ENCODE measurements around the gene SLC20A1. TPM values are rescaled to one million over a fixed set of nuclear protein-coding genes. Genes with fewer than 3 reads are reported as not detected.
"Not testable (repeated sequence)": the region's sequence is repeated elsewhere in the genome, so short reads cannot be mapped to it uniquely, and the experiment has no call there.

Gene SLC20A1
- total RNA-seq, 1 donor from 2014 or later, result 23.1 TPM

GRCh38 chr2:112646102-112646719, 472 bp downstream of the SLC20A1 start:
- no peak for DNase-seq (ENCODE audit: low spot score)

- DNase-seq (ENCODE audit: low spot score), result no peak
Measured at GRCh38 chr2:112646791-112647689, 1.3 kb downstream of the SLC20A1 start.

DNA sequence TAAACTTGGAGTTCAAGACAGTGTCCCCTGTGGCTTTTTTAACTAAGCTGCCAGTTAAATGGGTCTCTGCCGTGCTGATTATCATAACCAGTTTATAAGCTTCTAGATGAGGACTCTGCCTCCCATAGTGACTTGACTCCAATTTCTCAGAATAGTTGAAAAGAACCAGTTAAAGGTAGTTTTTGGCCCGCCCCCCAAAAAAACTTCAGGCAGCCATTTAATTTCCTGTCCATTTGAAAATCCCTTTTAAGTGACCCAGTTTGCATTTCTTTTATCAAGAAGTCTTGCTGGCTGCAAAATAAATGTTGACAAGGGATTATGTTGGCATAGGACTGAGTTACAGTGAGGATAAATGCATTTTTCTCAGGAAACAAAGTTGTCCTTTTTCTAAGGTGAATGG, 2.3 kb downstream of the SLC20A1 start:
- no peak for DNase-seq (ENCODE audit: low spot score)

- DNase-seq (ENCODE audit: low spot score), result no peak
Measured at GRCh38 chr2:112656679-112657078, 10.9 kb downstream of the SLC20A1 start.

DNA sequence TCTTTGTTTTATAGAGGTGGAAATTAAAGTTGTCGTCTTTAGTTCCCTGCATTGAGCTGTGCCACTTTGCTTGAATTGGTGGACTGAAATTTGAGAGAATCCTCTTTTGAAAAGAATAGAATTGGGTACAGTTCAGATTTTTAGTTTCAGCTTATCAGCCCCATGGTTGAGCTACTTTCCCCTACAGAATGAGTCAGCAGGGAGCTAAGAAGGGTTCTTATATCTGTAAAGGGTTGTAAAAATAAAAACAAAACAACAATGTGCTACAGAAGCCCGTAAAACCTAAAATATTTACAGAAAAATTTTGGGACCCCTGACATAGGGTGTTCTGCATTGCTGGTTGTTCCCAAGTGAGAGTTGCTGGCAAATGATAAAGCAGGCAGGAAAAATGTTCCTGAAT, 12.6 kb downstream of the SLC20A1 start:
- no peak for DNase-seq (ENCODE audit: low spot score)

- DNase-seq (ENCODE audit: low spot score), result no peak
Measured at GRCh38 chr2:112658839-112659667, 13.3 kb downstream of the SLC20A1 start.

DNA sequence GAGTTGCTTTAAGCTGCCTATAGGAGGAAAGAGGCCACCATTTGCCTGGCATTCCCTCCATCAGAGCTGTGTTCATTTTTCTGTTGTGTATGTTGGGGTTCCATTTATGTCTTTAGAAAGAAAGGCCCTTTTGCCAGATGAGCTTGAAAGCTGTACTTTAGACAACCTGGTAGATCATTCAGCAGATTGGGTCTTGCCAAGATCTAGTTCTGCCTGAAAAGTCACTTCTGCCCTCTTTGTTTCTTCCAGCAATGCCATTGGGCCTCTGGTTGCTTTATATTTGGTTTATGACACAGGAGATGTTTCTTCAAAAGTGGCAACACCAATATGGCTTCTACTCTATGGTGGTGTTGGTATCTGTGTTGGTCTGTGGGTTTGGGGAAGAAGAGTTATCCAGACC, 14.4 kb downstream of the SLC20A1 start:
- DNase-seq (ENCODE audit: low spot score), result no peak

- DNase-seq (ENCODE audit: low spot score), result no peak
Measured at GRCh38 chr2:112661656-112662305, 16.0 kb downstream of the SLC20A1 start.

DNA sequence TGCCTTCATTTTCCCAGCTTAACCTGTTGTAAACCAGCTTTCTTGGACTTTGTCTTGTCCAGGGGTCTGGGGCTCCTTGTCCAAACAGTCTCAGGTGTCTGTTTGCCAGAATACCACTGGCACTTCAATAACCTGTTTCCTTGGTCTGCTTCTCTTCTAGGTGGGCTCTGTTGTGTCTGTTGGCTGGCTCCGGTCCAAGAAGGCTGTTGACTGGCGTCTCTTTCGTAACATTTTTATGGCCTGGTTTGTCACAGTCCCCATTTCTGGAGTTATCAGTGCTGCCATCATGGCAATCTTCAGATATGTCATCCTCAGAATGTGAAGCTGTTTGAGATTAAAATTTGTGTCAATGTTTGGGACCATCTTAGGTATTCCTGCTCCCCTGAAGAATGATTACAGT, 17.0 kb downstream of the SLC20A1 start:
- DNase-seq (ENCODE audit: low spot score), result no peak

GRCh38 chr2:112664689-112665088, 18.9 kb downstream of the SLC20A1 start:
- no peak for DNase-seq (ENCODE audit: low spot score)

GRCh38 chr2:112665113-112665780, 19.5 kb downstream of the SLC20A1 start:
- no peak for DNase-seq (ENCODE audit: low spot score)

- DNase-seq (ENCODE audit: low spot score), result no peak
Measured at GRCh38 chr2:112666761-112667122, 21.0 kb downstream of the SLC20A1 start.

- not testable (repeated sequence) for DNase-seq (ENCODE audit: low spot score)
Measured at GRCh38 chr2:112667540-112667939, 21.8 kb downstream of the SLC20A1 start.

- no peak for DNase-seq (ENCODE audit: low spot score)
Measured at GRCh38 chr2:112669667-112670066, 23.9 kb downstream of the SLC20A1 start.

DNA sequence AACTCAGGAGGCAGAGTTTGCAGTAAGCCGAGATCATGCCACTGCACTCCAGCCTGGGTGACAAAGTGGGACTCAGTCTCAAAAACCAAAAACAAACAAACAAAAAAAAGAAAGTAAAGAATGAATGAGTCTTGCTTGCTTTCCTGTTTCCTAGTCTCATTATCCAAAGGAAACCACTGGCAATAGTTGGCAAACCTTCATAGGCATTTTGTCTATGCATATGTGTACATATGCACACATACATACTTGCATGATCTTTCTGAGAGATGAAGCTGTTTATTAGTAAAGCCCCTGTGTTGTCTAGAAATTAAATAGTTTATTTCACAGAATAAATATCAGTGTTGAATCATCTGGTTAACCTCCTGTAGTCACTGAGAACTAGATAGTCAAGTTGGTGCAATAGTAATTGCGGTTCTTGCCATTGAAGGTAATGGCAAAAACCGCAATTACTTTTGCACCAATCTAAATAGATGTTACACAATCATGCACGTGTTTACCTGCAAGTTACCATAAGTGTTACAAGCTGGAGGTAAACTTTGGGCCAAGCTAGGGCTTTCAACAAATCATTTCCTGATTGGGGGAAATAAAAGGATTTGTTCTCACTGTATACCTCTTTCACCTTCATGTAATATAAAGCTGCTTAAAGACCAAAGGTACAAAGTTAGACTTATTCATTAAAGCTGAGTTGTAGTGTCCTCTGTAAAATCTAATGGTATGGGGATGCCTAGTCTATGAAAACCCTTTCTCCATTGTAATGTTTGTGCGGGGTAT, 24.7 kb downstream of the SLC20A1 start:
- no peak for DNase-seq (ENCODE audit: low spot score)

- no peak for DNase-seq (ENCODE audit: low spot score)
Measured at GRCh38 chr2:112671801-112672200, 26.1 kb downstream of the SLC20A1 start.

GRCh38 chr2:112673008-112673407, 27.3 kb downstream of the SLC20A1 start:
- no peak for DNase-seq (ENCODE audit: low spot score)

DNA sequence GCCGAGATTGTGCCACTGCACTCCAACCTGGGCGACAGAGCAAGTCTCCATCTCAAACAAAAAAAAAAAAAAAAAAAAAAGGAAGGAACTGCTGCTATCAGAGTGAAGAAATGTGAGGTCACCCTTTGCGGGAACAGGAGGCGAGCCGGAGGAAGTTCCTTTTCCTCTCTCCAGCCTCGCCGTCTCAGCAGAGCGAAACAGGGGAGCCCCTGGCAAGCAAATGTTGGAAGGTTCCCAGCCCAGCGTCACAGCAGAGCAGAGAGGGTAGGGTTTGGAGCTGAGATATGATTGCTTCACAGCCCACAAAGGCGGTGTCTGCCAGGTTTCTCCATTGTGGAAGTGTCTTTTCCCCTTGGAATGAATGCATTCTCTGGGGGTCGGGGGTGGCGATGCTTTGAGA, 28.5 kb downstream of the SLC20A1 start:
- peak; percentile 47 for DNase-seq (ENCODE audit: low spot score)

- DNase-seq (ENCODE audit: low spot score), result no peak
Measured at GRCh38 chr2:112679484-112679883, 33.7 kb downstream of the SLC20A1 start.

GRCh38 chr2:112680666-112681101, 34.9 kb downstream of the SLC20A1 start:
- no peak for DNase-seq (ENCODE audit: low spot score)
